Neuron (in vitro differentiated cells): Measurements from ENCODE around the gene ADAR.

Source experiments
- H2AFZ ChIP-seq: one replicate; pipeline ENCODE4 v1.6.1; 2013; ENCODE audit warnings: low read depth, mild to moderate bottlenecking, inconsistent platforms, low read length, moderate library complexity
- H3K27me3 ChIP-seq: one replicate; pipeline ENCODE4 v1.6.1; 2013; ENCODE audit warnings: low read length; ENCODE audit not compliant: insufficient read depth
- H3K36me3 ChIP-seq: one replicate; pipeline ENCODE4 v1.6.1; 2013; ENCODE audit warnings: low read length; ENCODE audit not compliant: insufficient read depth
- H3K4me1 ChIP-seq: one replicate; pipeline ENCODE4 v1.6.1; 2013; ENCODE audit warnings: low read length; ENCODE audit not compliant: insufficient read depth
- H3K4me3 ChIP-seq: 2 replicates; pipeline ENCODE4 v1.5.1; 2013; ENCODE audit warnings: mild to moderate bottlenecking, low read length, moderate library complexity
- H3K9me3 ChIP-seq: one replicate; pipeline ENCODE4 v1.6.1; 2013; ENCODE audit warnings: low read length

The ADAR gene

GRCh38 chr1:154556422-154556821 is 51.6 kb downstream of the ADAR start:
- H3K4me3 ChIP-seq = peak overlapping the region; percentile 67
- H3K36me3 ChIP-seq = peaks cover 44% of the 10 kb centered on the region

GRCh38 chr1:154553056-154554030 is 54.6 kb downstream of the ADAR start:
- H2AFZ ChIP-seq = no peak overlapping the region
- H3K36me3 ChIP-seq = peaks cover 72% of the 10 kb centered on the region
- H3K4me3 ChIP-seq = no peak overlapping the region

More at GRCh38 chr1:154556422-154556821, 51.6 kb downstream of the ADAR start:
- Histone ChIP-seq H3K4me1 (peaks cover 24% of the 10 kb centered on the region), H3K27me3 (no peaks in the 10 kb centered on the region), H2AFZ (no peak overlapping the region), H3K9me3 (no peaks in the 10 kb centered on the region)

GRCh38 chr1:154552036-154552435 is 56.0 kb downstream of the ADAR start:
- H2AFZ ChIP-seq = no peak overlapping the region
- peaks cover 72% of the 10 kb centered on the region for H3K36me3 ChIP-seq
- no peaks in the 10 kb centered on the region for H3K9me3 ChIP-seq
- no peak overlapping the region for H3K4me3 ChIP-seq
- H3K4me1 ChIP-seq = peaks cover 11% of the 10 kb centered on the region
- H3K27me3 ChIP-seq = no peaks in the 10 kb centered on the region

More at GRCh38 chr1:154553056-154554030, 54.6 kb downstream of the ADAR start:
- Histone ChIP-seq H3K27me3 (no peaks in the 10 kb centered on the region), H3K4me1 (peaks cover 19% of the 10 kb centered on the region), H3K9me3 (no peaks in the 10 kb centered on the region)

GRCh38 chr1:154551474-154551873 is 56.5 kb downstream of the ADAR start:
- no peaks in the 10 kb centered on the region for H3K9me3 ChIP-seq
- peaks cover 5% of the 10 kb centered on the region for H3K4me1 ChIP-seq
- H3K27me3 ChIP-seq = no peaks in the 10 kb centered on the region
- peaks cover 71% of the 10 kb centered on the region for H3K36me3 ChIP-seq
- no peak overlapping the region for H3K4me3 ChIP-seq
- H2AFZ ChIP-seq = no peak overlapping the region

- H3K4me3 ChIP-seq = no peak overlapping the region
- no peaks in the 10 kb centered on the region for H3K9me3 ChIP-seq
- no peak overlapping the region for H2AFZ ChIP-seq
- H3K36me3 ChIP-seq = peaks cover 70% of the 10 kb centered on the region
- no peaks in the 10 kb centered on the region for H3K4me1 ChIP-seq
- H3K27me3 ChIP-seq = no peaks in the 10 kb centered on the region
These were observed 57.3 kb downstream of the ADAR start for GRCh38 chr1:154550657-154551056.

- H3K9me3 ChIP-seq = no peaks in the 10 kb centered on the region
- H3K4me3 ChIP-seq = no peak overlapping the region
- no peaks in the 10 kb centered on the region for H3K4me1 ChIP-seq
- H2AFZ ChIP-seq = no peak overlapping the region
- H3K36me3 ChIP-seq = peaks cover 65% of the 10 kb centered on the region
- no peaks in the 10 kb centered on the region for H3K27me3 ChIP-seq
These were observed 57.9 kb downstream of the ADAR start for GRCh38 chr1:154550070-154550469.

- Histone ChIP-seq H3K36me3 (peaks cover 57% of the 10 kb centered on the region), H3K9me3 (no peaks in the 10 kb centered on the region), H3K4me1 (no peaks in the 10 kb centered on the region), H3K27me3 (peaks cover under 1% of the 10 kb centered on the region), H2AFZ (no peak overlapping the region), H3K4me3 (no peak overlapping the region)
These were observed 58.7 kb downstream of the ADAR start for GRCh38 chr1:154549202-154549770.

- Histone ChIP-seq H3K27me3 (peaks cover 2% of the 10 kb centered on the region), H3K9me3 (no peaks in the 10 kb centered on the region), H2AFZ (no peak overlapping the region), H3K4me1 (no peaks in the 10 kb centered on the region), H3K36me3 (peaks cover 44% of the 10 kb centered on the region), H3K4me3 (no peak overlapping the region)
These were observed 60.0 kb downstream of the ADAR start for GRCh38 chr1:154548028-154548427.

GRCh38 chr1:154547105-154547732 is 60.8 kb downstream of the ADAR start:
- H3K4me1 ChIP-seq = no peaks in the 10 kb centered on the region
- H3K9me3 ChIP-seq = no peaks in the 10 kb centered on the region
- H3K27me3 ChIP-seq = peaks cover 2% of the 10 kb centered on the region
- no peak overlapping the region for H3K4me3 ChIP-seq
- peaks cover 36% of the 10 kb centered on the region for H3K36me3 ChIP-seq
- no peak overlapping the region for H2AFZ ChIP-seq

- Histone ChIP-seq H3K9me3 (no peaks in the 10 kb centered on the region), H3K4me1 (no peaks in the 10 kb centered on the region), H3K4me3 (no peak overlapping the region), H3K27me3 (peaks cover 2% of the 10 kb centered on the region), H3K36me3 (peaks cover 29% of the 10 kb centered on the region), H2AFZ (no peak overlapping the region)
These were observed 61.5 kb downstream of the ADAR start for GRCh38 chr1:154546264-154547063.

GRCh38 chr1:154541231-154541630 is 66.8 kb downstream of the ADAR start:
- Histone ChIP-seq H3K27me3 (peaks cover 4% of the 10 kb centered on the region), H3K9me3 (no peaks in the 10 kb centered on the region), H3K4me3 (no peak overlapping the region), H3K4me1 (no peaks in the 10 kb centered on the region), H3K36me3 (no peaks in the 10 kb centered on the region), H2AFZ (no peak overlapping the region)

GRCh38 chr1:154539486-154540483 is 68.2 kb downstream of the ADAR start:
- H3K36me3 ChIP-seq = no peaks in the 10 kb centered on the region
- no peak overlapping the region for H2AFZ ChIP-seq
- H3K4me3 ChIP-seq = no peak overlapping the region
- no peaks in the 10 kb centered on the region for H3K4me1 ChIP-seq
- H3K9me3 ChIP-seq = no peaks in the 10 kb centered on the region
- peaks cover 4% of the 10 kb centered on the region for H3K27me3 ChIP-seq
